Stimulated activated CD8-positive, alpha-beta memory T cell treated with anti-CD3 and anti-CD28 coated beads, Interleukin-7, amount 100 ng/mL, for 48 hours (primary cell): ENCODE measurements around the gene P2RX6.
"Not testable (repeated sequence)": the region's sequence is repeated elsewhere in the genome, so short reads cannot be mapped to it uniquely, and the experiment has no call there.

ENCODE experiments used
- DNase-seq, 2 donors: peaks; one replicate each; pipeline ENCODE4 v3.0.0-alpha.2; 2020; ENCODE audit warnings: low read depth in 1 of 2; ENCODE audit errors: extremely low read depth in 1 of 2

P2RX6 gene

DNA sequence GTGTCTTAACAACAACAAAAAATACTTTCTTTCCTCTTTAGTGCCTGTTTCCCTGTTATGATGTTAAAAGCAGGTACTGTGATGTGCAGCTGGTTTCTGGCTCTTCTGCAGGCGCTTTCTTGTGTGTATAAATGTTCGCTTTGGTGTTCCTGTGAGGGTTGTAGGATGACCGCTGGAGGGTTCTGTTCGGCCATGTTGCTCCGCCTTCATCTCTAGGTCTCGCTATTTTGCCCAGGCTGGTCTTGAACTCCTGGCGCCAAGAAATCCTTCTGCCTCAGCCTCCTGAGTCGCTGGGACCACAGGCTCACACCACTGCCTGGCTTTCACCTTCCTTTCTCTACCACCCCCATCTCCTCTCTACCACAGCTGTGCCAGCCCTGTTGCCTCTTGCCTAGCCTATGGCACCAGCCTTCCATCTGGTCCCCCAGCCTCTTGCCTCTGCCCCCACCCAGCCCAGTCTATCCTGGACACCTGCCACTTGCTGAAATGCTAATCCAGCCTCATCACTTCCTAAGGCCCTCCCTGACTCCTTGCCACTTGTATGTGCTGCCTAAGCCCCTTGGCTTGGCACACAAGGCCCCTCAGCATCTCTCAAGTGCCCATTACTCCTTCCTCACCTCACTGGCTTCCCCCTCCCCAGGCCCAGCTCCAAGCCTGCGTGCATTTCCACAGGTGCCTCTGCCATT lies 36.3 kb downstream of the P2RX6 start:
- no peak for DNase-seq

DNA sequence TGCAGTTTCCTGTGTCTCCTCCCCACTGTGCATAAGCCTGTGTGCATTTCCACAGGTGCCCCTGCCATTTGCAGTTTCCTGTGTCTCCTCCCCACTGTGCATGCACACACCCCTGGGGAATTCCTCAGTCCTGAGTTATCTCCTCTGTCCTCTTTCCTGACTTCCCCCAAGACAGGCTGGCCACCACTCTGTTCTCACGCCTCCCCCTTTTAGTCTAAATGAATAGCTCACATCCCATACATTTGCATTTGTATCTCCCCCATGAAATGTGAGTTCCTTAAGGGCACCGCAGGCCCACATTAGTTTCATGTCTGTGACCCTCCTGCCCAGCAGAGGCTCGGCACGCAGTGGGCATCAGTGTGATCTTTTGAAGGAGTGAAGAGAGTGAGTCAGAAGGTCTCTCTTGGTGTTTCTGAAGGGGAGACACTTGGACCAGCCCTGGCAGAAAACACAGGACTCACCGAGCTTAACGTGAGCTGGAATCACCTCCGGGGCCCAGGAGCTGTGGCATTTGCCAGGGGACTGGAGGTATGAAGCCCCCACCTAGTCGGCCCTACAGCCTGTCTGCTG lies 37.0 kb downstream of the P2RX6 start:
- no peak for DNase-seq

DNA sequence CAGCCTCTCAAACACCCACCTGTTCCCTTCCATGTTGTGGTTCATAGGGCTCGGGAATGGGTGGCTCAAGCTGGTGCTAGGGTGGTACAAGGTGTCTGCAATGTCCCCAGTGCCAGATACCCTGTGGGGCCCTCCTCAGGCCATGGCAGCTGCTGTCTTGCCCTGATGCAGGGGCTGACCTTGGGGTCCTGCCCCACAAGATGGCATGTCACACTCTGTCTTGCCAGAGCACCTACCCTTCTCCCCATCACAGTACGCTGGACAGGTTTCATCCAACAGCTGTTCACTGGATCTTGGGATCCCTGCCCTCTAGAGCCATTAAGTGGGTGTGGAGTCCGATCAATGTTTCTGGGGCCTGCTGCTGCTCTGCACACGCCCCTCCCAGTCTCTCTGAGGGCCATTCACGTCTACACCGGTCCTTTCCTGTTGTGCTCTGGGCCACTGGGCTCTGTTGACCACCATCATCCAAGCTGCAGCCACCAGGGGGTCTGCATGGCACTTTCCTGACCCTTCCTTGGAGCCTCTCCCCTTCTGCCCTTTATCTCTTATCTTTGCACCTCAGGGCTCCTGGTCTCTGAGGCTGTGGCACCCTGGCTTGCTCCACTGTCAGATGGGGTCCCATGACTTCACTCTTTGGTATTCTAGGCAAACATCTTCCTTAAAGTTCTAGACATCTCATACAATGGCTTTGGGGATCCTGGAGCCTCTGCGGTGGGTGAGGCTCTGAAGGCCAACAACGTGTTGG lies 37.9 kb downstream of the P2RX6 start:
- DNase-seq: no peak

DNA sequence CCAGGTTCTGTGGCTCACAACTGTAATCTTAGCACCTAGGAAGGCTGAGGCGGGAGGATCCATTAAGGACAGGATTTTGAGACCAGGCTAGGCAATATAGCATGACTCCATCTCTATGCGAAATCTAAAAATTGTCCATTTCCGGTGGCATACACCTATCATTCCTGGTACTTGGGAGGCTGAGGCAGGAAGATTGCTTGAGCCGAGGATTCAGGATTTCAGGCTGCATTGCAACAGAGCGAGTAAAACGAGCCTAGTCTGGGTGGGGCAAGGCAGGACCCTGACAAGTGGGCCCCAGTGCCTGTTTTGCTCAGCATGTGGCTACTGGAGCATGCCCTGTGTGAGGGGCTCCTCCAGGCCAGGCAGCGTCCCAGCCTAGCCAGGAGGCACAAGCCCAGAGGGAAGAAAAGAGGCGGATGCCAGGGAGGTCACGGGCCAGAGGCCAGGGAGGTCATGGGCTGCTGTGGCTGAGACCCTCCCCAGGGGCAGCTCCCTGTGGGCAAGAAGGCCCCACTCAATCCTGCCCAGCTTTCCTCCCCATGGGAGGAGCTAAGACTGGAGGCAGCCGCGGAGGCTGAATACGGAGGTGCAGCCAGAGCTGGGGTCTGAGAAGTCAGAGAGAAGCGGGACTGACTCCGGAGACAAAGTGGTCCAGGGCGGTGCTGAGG lies 39.2 kb downstream of the P2RX6 start:
- DNase-seq: no peak

DNA sequence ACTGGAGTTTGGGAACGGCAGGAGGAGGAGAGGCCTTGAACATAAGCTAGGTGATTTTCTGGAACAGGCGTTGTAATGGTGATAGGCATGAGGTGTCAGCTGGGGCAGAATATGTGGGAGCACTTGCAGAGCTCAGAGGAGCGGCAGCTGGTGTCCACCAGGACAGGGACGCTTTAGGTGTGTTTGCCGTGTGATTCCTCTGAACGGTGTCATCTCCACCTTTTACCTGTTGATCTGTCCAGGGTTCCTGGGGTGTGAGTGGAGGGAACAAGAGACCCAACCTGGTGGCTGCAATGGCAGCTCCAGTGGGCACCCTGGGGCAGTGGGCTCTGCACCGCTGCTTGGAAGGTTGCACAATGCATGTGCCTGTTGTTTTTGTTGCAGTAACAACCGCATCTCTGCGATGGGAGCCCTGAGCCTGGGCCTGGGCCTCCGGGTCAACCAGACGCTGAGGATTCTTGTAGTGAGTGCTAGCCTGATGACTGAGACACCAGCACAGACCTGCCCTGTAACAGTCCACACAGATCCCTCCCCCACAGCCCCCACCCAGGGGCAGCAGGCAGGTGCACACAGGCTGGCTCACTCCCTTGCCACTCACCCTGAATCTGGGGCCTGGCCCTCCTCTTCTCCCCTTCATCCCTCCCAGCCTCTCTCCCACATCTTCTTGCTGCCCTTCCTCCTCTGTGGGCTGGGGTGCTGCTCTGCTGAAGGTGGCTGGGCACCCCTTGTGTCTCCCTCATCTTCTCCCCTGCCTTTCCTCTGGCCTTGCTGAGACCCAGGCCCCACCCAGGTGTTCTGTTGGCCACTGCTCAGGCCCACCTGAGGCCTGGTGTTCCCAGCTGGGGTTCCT lies 40.0 kb downstream of the P2RX6 start:
- DNase-seq: no peak

DNA sequence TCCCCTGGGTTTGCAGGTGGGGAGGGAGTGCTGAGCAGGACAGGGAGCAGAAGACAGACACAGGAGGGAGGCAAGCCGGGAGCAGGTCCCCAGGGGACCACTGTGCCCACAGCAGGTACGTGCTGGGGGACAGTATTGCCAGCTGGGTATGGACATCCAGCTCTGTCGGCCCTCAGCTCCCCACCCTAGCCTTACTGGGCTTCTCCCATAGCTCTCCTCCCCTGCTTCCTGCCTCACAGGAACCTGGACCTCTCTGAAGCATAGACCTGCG lies 40.5 kb downstream of the P2RX6 start:
- DNase-seq: no peak

DNA sequence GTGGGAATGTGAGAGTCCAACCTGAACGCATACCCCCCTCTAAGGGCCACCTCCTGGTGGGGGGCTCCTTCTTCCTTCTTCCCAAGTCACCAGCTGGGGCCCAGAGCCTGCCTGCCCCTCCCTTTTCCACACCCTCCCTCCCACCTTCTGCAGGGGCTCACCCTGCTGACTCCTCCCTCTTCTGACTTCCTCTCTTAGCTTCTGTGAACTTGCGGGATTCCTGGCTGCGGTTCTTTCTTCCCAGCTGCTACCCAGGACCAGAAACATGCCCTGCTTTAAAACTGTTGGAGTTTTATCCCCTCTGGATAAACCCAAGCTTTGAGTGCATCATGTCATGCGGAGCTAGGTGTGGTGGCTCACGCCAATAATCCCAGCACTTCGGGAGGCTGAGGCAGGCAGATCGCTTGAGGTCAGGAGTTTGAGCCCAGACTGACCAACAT lies 40.9 kb downstream of the P2RX6 start:
- DNase-seq: no peak

DNA sequence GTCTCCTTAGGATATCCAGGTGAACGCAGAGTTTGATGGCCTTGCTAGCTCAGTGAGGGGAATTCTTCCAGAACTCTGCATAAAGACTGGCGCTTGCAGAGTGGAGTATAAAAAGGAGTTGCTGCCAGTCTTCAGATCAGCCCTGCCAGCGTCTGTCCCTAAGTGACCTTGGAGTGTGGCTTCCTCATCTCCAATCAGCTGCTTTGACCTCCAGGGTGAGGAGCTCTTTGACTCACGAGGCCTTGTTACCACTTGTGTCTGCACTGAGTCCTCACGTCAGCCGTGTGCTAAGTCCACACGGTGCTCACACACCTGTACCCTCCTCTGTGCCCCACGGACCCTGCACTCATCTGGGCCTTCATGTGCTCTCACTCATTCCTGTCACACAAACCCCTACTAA lies 45.4 kb downstream of the P2RX6 start:
- not testable (repeated sequence) for DNase-seq

DNA sequence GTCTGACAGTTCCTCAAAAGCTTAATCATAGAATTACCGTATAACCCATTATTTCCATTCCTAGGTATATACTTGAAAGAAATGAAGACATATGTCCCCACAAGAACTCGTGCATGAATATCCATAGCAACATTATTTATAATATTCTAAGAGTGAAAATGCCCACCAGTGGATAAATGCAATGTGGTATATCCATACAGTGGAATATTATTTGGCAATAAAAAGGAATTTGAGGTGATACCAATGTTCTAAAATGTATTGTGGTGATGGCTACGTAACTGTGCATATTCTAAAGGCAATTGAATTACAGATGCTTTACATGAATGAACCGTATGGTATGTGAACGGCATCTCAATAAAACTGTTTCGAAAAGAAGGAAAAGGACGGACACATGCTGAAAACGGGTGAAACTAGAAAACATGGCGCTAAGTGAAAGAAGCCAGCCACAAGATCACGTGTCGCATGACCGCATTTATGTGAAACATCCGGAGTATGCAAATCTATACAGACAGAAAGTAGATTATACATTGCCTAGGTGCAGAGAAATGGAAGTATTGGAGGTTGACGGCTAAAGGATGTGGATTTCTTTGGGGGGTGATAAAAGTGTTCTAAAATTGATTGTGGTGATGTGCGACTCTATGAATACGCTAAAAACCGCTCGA lies 46.8 kb downstream of the P2RX6 start:
- not testable (repeated sequence) for DNase-seq

DNA sequence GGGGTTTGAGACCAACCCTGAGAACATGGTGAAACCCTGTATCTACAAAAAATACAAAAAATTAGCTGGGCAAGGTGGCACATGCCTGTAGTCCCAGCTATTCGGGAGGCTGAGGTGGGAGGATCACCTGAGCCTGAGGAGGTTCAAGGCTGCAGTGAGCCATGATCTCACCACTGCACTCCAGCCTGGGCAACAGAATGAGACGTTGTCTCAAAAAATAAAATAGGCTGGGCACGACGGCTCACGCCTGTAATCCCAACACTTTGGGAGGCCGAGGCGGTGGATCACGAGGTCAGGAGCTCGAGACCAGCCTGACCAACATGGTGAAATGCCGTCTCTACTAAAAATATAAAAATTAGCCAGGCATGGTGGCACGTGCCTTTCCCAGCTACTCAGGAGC lies 49.5 kb downstream of the P2RX6 start:
- not testable (repeated sequence) for DNase-seq

DNA sequence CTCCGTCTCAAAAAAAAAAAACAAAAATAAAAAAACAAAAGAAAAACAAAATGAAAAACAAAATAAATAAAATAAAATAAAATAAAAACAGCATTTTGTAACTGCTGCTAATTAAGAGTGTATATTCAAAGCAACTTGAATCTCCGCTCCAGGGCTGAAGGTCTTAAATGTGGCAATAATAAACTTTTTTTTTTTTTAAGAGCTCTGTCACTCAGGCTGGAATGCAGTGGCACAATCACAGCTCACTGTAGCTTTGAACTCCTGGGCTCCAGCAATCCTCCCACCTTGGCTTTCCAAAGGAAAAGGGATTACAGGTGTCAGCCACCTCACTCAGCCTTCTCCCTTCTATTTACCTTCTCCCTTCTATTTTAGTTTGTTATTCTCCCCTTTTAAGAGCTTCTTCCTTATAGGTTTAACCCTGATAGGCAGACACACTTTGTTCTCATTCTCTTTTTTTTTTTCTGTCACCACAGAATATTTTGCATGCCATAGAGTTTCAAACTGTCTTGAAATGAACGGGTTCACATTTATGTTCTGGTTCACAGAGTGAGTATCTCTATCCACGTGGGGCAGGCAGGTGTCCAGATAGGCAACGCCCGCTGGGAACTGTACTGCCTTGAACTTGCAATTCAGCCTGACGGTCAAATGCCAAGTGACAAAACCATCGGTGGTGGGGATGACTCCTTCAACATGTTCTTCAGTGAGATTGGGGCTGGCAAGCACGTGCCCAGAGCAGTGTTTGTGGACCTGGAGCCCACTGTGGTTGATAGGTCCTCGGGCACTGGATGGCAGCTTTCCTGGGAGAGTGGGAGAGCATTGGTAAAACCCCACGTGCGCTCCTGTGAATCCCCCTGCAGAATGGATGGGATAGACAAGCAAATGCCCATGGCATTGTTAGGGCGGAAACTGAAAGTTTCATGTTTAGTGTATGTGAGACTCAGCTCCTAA lies 50.2 kb downstream of the P2RX6 start:
- no peak for DNase-seq

DNA sequence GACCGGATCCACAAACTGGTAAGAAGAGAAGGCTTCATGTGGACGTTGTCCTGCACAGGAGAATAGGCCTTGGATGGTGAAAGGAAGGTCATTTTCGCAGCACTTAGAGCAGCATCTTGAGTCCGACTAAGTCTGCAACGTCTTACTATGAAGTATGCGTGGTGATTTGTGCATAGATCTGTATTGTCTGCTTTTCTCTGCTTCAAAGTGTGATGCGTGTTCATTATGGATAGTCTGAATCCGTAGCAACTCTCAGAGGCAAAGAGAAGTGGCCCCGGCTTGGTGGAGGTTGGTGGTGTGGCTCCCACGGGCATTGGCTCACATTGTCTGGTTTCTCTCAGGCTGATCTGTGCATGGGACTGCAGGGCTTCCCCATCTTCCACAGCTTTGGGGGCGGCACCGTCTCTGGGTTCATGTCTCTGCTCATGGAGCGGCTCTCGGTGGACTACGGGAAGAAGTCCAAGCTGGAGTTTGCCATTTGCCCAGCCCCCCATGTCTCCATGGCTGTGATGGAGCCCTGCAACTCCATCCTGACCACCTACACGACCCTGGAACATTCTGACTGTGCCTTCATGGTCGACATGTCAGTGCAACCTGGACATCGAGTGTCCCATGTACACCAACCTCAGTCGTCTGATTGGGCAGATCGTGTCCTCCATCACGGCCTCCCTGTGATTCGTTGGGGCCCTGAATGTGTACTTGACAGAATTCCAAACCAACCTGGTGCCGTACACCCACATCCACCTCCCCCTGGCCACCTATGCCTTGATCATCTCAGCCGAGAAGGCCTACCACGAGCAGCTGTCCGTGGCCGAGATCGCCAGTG lies 52.3 kb downstream of the P2RX6 start:
- DNase-seq: no peak

DNA sequence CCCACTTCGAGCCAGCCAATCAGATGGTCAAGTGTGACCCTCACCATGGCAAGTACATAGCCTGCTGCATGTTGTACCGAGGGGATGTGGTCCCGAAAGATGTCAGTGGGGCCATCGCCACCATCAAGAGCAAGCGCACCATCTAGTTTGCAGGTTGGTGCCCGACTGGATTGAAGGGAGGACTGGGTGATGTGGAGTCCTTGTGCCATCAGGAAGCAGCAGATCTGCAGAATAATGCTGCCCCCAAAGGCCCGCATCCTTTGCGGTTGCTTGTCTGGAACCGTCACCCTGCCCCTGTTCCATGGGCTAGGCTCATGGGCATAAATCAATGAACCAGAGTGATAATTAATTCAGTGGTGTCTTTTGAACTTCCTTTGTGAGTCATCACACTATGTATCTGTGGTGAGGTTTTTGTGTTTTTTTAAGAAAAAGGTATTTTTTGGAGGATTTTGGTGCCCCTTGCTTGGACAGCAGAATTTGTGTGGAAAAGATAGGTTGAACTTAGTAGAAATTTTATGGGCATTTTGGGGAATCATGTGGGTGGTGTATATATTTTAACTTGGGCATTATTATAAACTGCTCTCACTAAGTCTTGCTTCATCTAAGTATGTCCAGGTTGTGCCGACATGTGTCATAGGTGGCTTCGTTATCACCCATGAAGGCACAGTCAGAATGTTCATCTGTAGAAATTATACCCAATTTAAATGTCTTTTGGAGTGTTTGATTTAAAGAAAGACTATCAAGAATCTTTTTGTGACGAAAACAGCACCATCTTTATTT lies 53.1 kb downstream of the P2RX6 start:
- no peak for DNase-seq

DNA sequence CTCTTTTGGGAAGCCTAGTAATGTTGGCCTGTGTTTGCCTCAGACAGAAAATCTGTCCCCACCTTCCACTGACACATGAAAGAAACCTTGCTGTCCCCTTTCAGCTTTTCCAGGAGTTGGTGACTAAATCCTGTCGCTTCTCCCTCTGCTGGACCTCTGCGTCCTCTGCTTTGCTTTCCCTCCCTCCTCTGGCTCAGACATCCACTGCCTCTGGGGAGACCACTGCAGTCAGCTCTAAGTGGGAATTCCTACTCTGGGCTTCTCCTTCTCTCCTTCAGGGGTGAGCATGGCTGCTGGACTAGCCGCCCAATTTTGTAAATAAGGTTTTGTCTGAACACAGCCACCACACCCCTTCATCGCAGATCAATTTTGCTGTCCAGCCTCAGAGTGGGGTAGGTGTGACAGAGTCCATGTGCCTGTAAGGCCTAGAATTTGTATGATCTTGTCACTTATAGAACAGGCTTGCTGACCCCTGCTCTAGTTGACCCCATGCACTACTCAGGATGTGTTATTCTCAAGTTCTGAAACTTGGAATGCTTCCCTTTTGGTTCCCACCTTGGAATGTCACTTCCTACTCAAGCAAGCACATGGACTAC lies 53.8 kb downstream of the P2RX6 start:
- DNase-seq: no peak

DNA sequence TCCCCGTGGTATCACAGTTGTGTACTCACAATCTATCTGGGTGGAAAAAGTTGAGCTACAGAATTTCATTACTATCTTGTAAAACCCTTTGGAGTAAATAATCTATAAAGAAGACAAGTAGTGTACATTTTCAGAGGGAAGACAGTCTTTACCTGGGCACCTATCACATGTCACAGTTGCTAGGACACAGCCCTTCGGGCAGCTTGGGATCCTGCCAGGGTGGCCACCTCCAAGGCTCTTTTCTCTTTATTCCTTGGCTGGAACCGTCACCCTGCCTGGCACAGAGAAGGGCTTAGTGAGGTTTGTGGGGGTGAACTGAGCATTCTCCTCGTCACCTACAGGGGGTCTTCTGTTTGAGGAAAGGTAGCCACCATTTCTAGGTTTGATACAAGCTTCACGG lies 54.4 kb downstream of the P2RX6 start:
- DNase-seq: no peak

DNA sequence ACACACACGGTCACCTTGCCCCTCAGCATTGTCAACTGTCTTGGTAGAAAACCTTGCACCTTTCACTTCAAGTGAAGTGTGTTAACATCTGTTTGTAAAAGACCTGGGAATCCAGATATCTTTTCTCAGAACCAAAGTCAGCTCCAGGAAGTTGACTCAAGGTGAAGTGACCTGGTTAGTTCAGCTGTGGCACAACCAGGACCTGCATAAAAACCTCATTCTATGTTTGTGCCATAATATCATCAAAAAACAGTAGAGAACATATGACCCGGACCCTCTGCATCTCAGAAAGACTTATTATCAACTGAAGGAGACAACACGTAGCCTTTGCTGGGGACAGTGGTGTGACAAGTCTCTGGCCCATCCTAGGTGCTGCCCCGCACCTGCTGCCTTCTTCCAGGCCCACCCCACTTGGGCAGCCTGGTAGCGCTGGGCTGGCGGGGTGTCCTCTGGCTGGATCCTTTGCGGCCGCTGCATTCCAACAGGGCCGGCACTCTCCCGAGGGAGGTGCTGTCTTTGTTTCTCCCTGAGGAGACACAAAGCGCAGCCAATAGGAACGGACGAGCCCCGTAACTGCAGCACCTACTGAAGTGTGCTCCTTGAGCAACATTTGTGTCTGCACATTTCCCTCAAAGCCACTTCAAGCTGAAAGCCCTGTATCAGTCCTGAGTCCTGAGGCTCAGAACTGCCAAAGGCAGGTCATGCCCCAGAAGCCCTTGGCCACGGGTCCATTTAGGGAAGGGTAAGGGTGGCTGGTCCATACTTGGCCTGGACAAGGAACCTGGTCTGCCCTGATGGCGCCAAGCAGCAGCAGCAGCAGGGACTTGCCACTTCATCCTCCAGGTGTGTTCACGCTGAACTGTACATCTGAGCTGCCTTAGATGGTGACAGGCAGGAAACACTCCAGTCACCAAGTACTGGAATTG lies 56.0 kb downstream of the P2RX6 start:
- no peak for DNase-seq
